ENCODE results near the gene PEF1. TPM values are rescaled to one million over a fixed set of nuclear protein-coding genes. Genes with fewer than 3 reads are reported as not detected.

PEF1 gene
- total and polyA plus RNA-seq, 4 donors, result 75.1 to 103 (median 80.8) TPM

DNA sequence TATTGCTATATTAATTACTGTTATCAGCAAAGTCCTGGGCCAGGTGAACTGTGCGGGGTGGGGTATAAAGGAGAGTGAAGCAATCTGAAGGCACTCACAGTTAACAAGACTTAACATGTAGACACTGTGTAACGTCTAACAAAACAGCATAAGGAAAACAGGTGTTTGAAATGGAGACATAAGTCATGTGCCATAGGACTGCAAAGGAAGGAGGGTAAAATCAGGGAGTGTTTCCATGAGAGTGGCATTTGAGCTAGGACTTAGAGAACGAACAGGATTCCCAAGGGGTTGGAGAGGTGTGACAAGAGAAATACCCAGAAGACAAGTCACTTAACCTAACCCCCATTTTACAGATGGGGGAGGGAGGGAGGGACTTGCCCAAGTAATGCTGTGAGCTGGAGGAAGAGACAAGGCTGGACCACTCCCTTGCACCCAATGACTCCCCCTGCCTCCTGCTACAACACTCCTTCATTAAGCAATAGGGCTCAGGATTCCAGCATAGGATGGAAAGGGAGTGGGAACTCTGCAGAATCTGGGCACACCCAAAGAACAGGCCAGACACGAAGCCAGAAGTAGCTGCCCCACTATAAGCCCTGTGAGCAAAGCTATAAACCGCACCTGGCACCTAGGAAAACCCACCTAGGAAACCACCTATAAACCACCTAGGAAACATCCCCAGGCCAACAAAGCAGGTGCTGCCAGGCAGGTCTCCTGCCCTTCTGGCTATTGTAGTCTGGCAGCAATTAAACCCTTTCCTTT is 6.6 kb downstream of the PEF1 start:
- Histone ChIP-seq H3K9ac (ENCODE audit: insufficient read depth in 1 of 2, low read length in 2 of 2) (no peak overlapping the region), H3K4me3 (no peak overlapping the region), H3K4me1 (ENCODE audit: control insufficient read depth in 5 of 5, insufficient read depth in 5 of 5, low read length in 5 of 5) (peaks cover 0 to 21% (median 0%) of the 10 kb centered on the region in 5 donors), H3K9me3 (ENCODE audit: control insufficient read depth in 4 of 4, insufficient read depth in 3 of 4, low read length in 3 of 4) (no peaks in the 10 kb centered on the region), H3K36me3 (ENCODE audit: control insufficient read depth in 4 of 4, insufficient read depth in 4 of 4, low read length in 4 of 4) (peaks cover 0 to 9% (median 0%) of the 10 kb centered on the region in 4 donors), H3K27me3 (ENCODE audit: control insufficient read depth in 3 of 3, insufficient read depth in 3 of 3, low read length in 2 of 3) (no peaks in the 10 kb centered on the region), H3K27ac (ENCODE audit: low read depth in 1 of 2, low read length in 1 of 2) (no peak overlapping the region)
- no peak for DNase-seq
- no peak for ATAC-seq (ENCODE audit: insufficient read depth, low FRiP score)
- 56 to 79% methylated on average over 5 of the region's 5 CpGs for WGBS, 2 donors
- TF ChIP-seq, protein P1, sequence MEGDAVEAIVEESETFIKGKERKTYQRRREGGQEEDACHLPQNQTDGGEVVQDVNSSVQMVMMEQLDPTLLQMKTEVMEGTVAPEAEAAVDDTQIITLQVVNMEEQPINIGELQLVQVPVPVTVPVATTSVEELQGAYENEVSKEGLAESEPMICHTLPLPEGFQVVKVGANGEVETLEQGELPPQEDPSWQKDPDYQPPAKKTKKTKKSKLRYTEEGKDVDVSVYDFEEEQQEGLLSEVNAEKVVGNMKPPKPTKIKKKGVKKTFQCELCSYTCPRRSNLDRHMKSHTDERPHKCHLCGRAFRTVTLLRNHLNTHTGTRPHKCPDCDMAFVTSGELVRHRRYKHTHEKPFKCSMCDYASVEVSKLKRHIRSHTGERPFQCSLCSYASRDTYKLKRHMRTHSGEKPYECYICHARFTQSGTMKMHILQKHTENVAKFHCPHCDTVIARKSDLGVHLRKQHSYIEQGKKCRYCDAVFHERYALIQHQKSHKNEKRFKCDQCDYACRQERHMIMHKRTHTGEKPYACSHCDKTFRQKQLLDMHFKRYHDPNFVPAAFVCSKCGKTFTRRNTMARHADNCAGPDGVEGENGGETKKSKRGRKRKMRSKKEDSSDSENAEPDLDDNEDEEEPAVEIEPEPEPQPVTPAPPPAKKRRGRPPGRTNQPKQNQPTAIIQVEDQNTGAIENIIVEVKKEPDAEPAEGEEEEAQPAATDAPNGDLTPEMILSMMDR (IDR thresholded peaks at IDR 0.05; ENCODE audit: control extremely low read depth, extremely low read depth), result no peak

DNA sequence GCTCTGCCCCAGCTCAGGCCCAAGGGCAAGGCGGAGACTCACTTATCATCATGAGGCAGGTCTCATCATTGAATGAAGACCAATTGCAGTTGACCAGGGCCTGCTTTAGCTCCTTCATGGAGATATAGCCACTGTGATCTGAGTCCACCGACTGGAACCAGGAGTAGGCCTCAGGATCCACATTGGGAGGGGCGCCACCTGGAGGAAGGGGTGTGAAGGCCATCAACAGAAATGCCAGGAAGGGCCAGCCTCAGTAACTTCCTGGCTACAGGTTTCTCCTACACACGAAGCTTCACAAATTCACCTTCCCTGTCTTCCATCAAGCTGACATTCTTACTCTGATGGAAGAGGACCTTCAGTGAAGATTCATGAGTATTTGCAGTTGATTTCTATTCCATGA is 11.6 kb downstream of the PEF1 start:
- no peak for DNase-seq
- WGBS, 2 donors, result 65% methylated on average over 4 of the region's 4 CpGs
- ATAC-seq (ENCODE audit: insufficient read depth, low FRiP score), result no peak
- Histone ChIP-seq H3K9ac (ENCODE audit: insufficient read depth in 1 of 2, low read length in 2 of 2) (no peak overlapping the region), H3K9me3 (ENCODE audit: control insufficient read depth in 4 of 4, insufficient read depth in 3 of 4, low read length in 3 of 4) (no peaks in the 10 kb centered on the region), H3K4me1 (ENCODE audit: control insufficient read depth in 5 of 5, insufficient read depth in 5 of 5, low read length in 5 of 5) (peaks cover 0 to 18% (median 0%) of the 10 kb centered on the region in 5 donors), H3K27ac (ENCODE audit: low read depth in 1 of 2, low read length in 1 of 2) (no peak overlapping the region), H3K27me3 (ENCODE audit: control insufficient read depth in 3 of 3, insufficient read depth in 3 of 3, low read length in 2 of 3) (no peaks in the 10 kb centered on the region), H3K4me3 (no peak overlapping the region), H3K36me3 (ENCODE audit: control insufficient read depth in 4 of 4, insufficient read depth in 4 of 4, low read length in 4 of 4) (peaks cover 9 to 44% (median 20%) of the 10 kb centered on the region in 4 donors)
- TF ChIP-seq, protein P1 (IDR thresholded peaks at IDR 0.05; ENCODE audit: control extremely low read depth, extremely low read depth), result no peak

DNA sequence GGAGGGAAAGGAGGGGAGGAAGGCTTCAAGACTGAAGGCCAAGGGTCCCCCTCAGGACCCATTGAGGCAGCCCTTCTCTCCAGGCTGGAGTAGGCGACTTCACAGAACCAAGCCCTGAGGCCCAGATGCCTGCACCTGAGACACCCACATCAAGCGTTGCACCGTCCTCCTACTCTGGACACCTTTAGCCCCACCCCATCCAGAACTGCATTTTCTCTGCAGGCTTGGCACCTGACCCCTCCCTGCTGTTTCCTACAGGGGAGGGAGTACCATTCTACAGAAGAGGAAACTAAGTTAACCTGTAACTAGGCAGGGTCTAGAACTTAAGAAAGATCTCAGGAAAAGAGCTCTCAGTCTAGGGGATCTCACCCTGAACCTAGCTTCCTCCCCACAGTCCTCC is 12.0 kb downstream of the PEF1 start:
- H3K9ac ChIP-seq (ENCODE audit: insufficient read depth in 1 of 2, low read length in 2 of 2), result no peak overlapping the region
- H3K9me3 ChIP-seq (ENCODE audit: control insufficient read depth in 4 of 4, insufficient read depth in 3 of 4, low read length in 3 of 4), result no peaks in the 10 kb centered on the region
- TF ChIP-seq, protein P1 (IDR thresholded peaks at IDR 0.05; ENCODE audit: control extremely low read depth, extremely low read depth), result no peak
- no peak for ATAC-seq (ENCODE audit: insufficient read depth, low FRiP score)
- no peak overlapping the region for H3K27ac ChIP-seq (ENCODE audit: low read depth in 1 of 2, low read length in 1 of 2)
- no peak for DNase-seq
- no peak overlapping the region for H3K4me3 ChIP-seq
- H3K4me1 ChIP-seq (ENCODE audit: control insufficient read depth in 5 of 5, insufficient read depth in 5 of 5, low read length in 5 of 5), result peaks cover 0 to 18% (median 0%) of the 10 kb centered on the region in 5 donors
- 91 to 95% methylated on average over 3 of the region's 3 CpGs for WGBS, 2 donors
- H3K27me3 ChIP-seq (ENCODE audit: control insufficient read depth in 3 of 3, insufficient read depth in 3 of 3, low read length in 2 of 3), result no peaks in the 10 kb centered on the region
- H3K36me3 ChIP-seq (ENCODE audit: control insufficient read depth in 4 of 4, insufficient read depth in 4 of 4, low read length in 4 of 4), result peaks cover 9 to 48% (median 20%) of the 10 kb centered on the region in 4 donors
